Measurements from ENCODE around the gene TCEANC2. TPM values are rescaled to one million over a fixed set of nuclear protein-coding genes. Genes with fewer than 3 reads are reported as not detected.

Gene TCEANC2
- total and polyA plus RNA-seq, 2 donors (not counting 3 experiments of a cell fraction or from before 2014, with no cell fraction given) = 3.2 to 6.1 TPM

- no peak overlapping the region for H3K4me2 ChIP-seq (ENCODE audit: insufficient read depth, low read length)
- H3K9me1 ChIP-seq (replicated peaks; ENCODE audit: control insufficient read depth, extremely low read depth, insufficient read depth, low read length) = no peaks in the 10 kb centered on the region
- H3K79me2 ChIP-seq (ENCODE audit: control insufficient read depth, insufficient read depth, low read length) = no peaks in the 10 kb centered on the region
- ChIA-PET POLR2A (no interaction called here), CTCF (interaction anchor here (1.4 to 2.2 kb wide), 2 partner anchors 8 to 16 kb away, joined by 3 to 6 read pairs; no protein-coding TSS in a partner anchor)
- no peak for DNase-seq (ENCODE audit: low read depth, low spot score)
- no TSS peak for BruUV-seq (replicated peaks)
- no peak overlapping the region for H3K9ac ChIP-seq (replicated peaks; ENCODE audit: extremely low read depth, insufficient read depth, low read length)
- H3K4me3 ChIP-seq (replicated peaks in 1 of 3; ENCODE audit: insufficient read depth in 1 of 3, low read depth in 1 of 3, low read length in 3 of 3) = no peak overlapping the region
- H3K4me1 ChIP-seq (ENCODE audit: control insufficient read depth, extremely low read depth, insufficient read depth, low read length) = no peaks in the 10 kb centered on the region
- H3K9me3 ChIP-seq (replicated peaks; ENCODE audit: control insufficient read depth, insufficient read depth, low read length) = no peaks in the 10 kb centered on the region
- dilution Hi-C loops (cut with MboI; ENCODE audit: extremely low pct_ligation_motif_present, low sequenced_read_pairs) (no loop called here), intact Hi-C loops (cut with micrococcal nuclease) (no loop called here)
- TF ChIP-seq POLR2AphosphoS5 (IDR thresholded peaks at IDR 0.05; ENCODE audit: insufficient read depth, low read depth, low read length) (no peak), GATA2 (IDR thresholded peaks at IDR 0.05; ENCODE audit: insufficient read depth, insufficient read length, low read depth, low read length) (no peak), MAX (IDR thresholded peaks at IDR 0.05; ENCODE audit: insufficient read depth, insufficient read length) (no peak), POLR2A (IDR thresholded peaks at IDR 0.05; ENCODE audit: low read depth, low read length) (no peak), FOS (IDR thresholded peaks at IDR 0.05; ENCODE audit: borderline replicate concordance, insufficient read depth, low read length) (no peak), MYC (IDR thresholded peaks at IDR 0.05; ENCODE audit: low read depth, low read length) (no peak), JUN (IDR thresholded peaks at IDR 0.05; ENCODE audit: borderline replicate concordance, insufficient read depth, insufficient read length, low read depth) (no peak), EZH2 (IDR thresholded peaks at IDR 0.05; ENCODE audit: borderline replicate concordance, low read depth, low read length, severe bottlenecking) (no peak)
- TF ChIP-seq, protein P1, sequence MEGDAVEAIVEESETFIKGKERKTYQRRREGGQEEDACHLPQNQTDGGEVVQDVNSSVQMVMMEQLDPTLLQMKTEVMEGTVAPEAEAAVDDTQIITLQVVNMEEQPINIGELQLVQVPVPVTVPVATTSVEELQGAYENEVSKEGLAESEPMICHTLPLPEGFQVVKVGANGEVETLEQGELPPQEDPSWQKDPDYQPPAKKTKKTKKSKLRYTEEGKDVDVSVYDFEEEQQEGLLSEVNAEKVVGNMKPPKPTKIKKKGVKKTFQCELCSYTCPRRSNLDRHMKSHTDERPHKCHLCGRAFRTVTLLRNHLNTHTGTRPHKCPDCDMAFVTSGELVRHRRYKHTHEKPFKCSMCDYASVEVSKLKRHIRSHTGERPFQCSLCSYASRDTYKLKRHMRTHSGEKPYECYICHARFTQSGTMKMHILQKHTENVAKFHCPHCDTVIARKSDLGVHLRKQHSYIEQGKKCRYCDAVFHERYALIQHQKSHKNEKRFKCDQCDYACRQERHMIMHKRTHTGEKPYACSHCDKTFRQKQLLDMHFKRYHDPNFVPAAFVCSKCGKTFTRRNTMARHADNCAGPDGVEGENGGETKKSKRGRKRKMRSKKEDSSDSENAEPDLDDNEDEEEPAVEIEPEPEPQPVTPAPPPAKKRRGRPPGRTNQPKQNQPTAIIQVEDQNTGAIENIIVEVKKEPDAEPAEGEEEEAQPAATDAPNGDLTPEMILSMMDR (IDR thresholded peaks at IDR 0.05; ENCODE audit: extremely low read depth in 1 of 2, insufficient read depth in 1 of 2, low read depth in 1 of 2, low read length in 2 of 2) = no peak
- H3K27me3 ChIP-seq (ENCODE audit: control insufficient read depth in 2 of 2, insufficient read depth in 2 of 2, low read length in 2 of 2) = no peaks in the 10 kb centered on the region
- no peak overlapping the region for H3K27ac ChIP-seq (ENCODE audit: insufficient read depth, low read depth, low read length)
- H2AFZ ChIP-seq (ENCODE audit: low read depth, low read length) = no peak overlapping the region
- no peak for FAIRE-seq
- H3K36me3 ChIP-seq (ENCODE audit: control insufficient read depth in 2 of 2, extremely low read depth in 1 of 2, insufficient read depth in 2 of 2, low read length in 2 of 2) = peaks cover 0 to 2% of the 10 kb centered on the region in 2 experiments
- no peaks in the 10 kb centered on the region for H4K20me1 ChIP-seq (replicated peaks; ENCODE audit: control insufficient read depth, extremely low read depth, insufficient read depth, low read length)
Observed at GRCh38 chr1:54086754-54087153, 33.3 kb downstream of the TCEANC2 start.
